Smooth muscle cell (in vitro differentiated cells): Measurements from ENCODE around the gene FRY. TPM values are rescaled to one million over a fixed set of nuclear protein-coding genes. Genes with fewer than 3 reads are reported as not detected.

Source experiments
- DNase-seq: peaks from one replicate; lab custom pipeline; 2025; ENCODE audit not compliant: unreplicated experiment; lab: John Stamatoyannopoulos, UW
- H2AFZ ChIP-seq: fragments of 200-600 bp; sonication (generic); 2 replicates; pipeline ENCODE4 v1.6.0; 2016; ENCODE audit warnings: antibody characterized with exemption, low read depth, mild to moderate bottlenecking
- H3F3A ChIP-seq: fragments of 200-600 bp; sonication (generic); 2 replicates; pipeline ENCODE4 v1.6.0; 2017; ENCODE audit warnings: antibody characterized with exemption, low read depth
- H3K27ac ChIP-seq: fragments of 200-600 bp; sonication (generic); 2 replicates; pipeline ENCODE4 v1.5.1; 2016; ENCODE audit warnings: low read depth, mild to moderate bottlenecking
- H3K27me3 ChIP-seq: fragments of 200-600 bp; sonication (generic); 2 replicates; pipeline ENCODE4 v1.6.1; 2016; ENCODE audit warnings: low read depth, mild to moderate bottlenecking
- H3K36me3 ChIP-seq: fragments of 200-600 bp; sonication (generic); 2 replicates; pipeline ENCODE4 v1.5.1; 2016; ENCODE audit warnings: low read depth
- H3K4me1 ChIP-seq: fragments of 200-600 bp; sonication (generic); 2 replicates; pipeline ENCODE4 v1.5.1; 2016; ENCODE audit warnings: low read depth
- H3K4me2 ChIP-seq: fragments of 200-600 bp; sonication (generic); 2 replicates; pipeline ENCODE4 v1.6.0; 2016; ENCODE audit warnings: mild to moderate bottlenecking
- H3K4me3 ChIP-seq: fragments of 200-600 bp; sonication (generic); 2 replicates; pipeline ENCODE4 v1.5.1; 2016; ENCODE audit warnings: mild to moderate bottlenecking
- H3K79me2 ChIP-seq: fragments of 200-600 bp; sonication (generic); 2 replicates; pipeline ENCODE4 v1.6.0; 2016; ENCODE audit warnings: low read depth, mild to moderate bottlenecking
- H3K9ac ChIP-seq: fragments of 200-600 bp; sonication (generic); 2 replicates; pipeline ENCODE4 v1.6.0; 2016; ENCODE audit warnings: low read depth
- H3K9me3 ChIP-seq: fragments of 200-600 bp; sonication (generic); replicated peaks from 2 replicates; pipeline ENCODE4 v1.5.1; 2016; ENCODE audit warnings: low read depth
- H4K20me1 ChIP-seq: fragments of 200-600 bp; sonication (generic); 2 replicates; pipeline ENCODE4 v1.6.0; 2016; ENCODE audit warnings: low read depth
- WGBS: methylation state at CpG from one replicate; pipeline ENCODE4 v1.1.7; 2016; ENCODE audit warnings: low lambda C conversion rate; 5-methylcytosine and 5-hydroxymethylcytosine counted together
- polyA plus RNA-seq: library from polyadenylated mRNA; unstranded; fragments of >200 nt; fragmentation: Nextera tagmentation; extraction: Ambion mirVana; gene quantifications from 2 replicates; pipeline ENCODE4 v1.2.1, GENCODE V29; 2016
- total RNA-seq: library from RNA; depleted of rRNA; stranded (reverse); fragments of >200 nt; gene quantifications from 2 replicates; pipeline ENCODE4 v1.2.3, GENCODE V29; 2014
- TF ChIP-seq, protein P1 (sequence below): fragments of 200-600 bp; sonication (generic); IDR thresholded peaks from 2 replicates; pipeline ENCODE4 v1.5.1; 2017; ENCODE audit warnings: borderline replicate concordance, mild to moderate bottlenecking, antibody characterized with exemption; ENCODE audit not compliant: insufficient read depth, poor library complexity, severe bottlenecking

The FRY gene
- total and polyA plus RNA-seq, 2 experiments from 2014 or later: 1.1 to 3.2 TPM

DNA sequence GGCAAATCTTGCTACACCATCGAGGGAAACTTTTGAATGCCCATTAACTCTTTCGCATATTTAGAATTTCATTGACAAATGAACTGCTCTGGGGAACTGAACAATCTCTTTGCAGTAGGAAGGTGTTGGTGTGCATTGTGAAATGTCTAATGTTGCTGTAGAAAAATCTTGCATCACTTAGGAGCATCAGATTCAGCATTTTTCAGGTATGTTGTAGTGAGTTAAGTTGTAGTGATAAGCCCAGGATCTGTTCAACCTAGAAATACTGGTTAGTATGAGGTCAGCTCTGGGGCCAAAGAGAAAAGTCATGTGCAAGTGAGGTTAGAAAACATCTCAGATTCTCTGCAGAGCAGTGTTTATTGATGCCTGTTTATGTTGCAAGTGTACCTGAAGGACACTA, 4.1 kb downstream of the FRY start:
- no peaks in the 10 kb centered on the region for H3K79me2 ChIP-seq
- H3F3A ChIP-seq: no peaks in the 10 kb centered on the region
- no peak overlapping the region for H2AFZ ChIP-seq
- no peak overlapping the region for H3K27ac ChIP-seq
- H4K20me1 ChIP-seq: no peaks in the 10 kb centered on the region
- H3K9ac ChIP-seq: no peak overlapping the region
- no peaks in the 10 kb centered on the region for H3K9me3 ChIP-seq
- DNase-seq: no peak
- WGBS: 87% methylated on average over 2 of the region's 2 CpGs
- H3K4me1 ChIP-seq: peaks cover under 1% of the 10 kb centered on the region
- no peak overlapping the region for H3K4me2 ChIP-seq
- TF ChIP-seq, protein P1, sequence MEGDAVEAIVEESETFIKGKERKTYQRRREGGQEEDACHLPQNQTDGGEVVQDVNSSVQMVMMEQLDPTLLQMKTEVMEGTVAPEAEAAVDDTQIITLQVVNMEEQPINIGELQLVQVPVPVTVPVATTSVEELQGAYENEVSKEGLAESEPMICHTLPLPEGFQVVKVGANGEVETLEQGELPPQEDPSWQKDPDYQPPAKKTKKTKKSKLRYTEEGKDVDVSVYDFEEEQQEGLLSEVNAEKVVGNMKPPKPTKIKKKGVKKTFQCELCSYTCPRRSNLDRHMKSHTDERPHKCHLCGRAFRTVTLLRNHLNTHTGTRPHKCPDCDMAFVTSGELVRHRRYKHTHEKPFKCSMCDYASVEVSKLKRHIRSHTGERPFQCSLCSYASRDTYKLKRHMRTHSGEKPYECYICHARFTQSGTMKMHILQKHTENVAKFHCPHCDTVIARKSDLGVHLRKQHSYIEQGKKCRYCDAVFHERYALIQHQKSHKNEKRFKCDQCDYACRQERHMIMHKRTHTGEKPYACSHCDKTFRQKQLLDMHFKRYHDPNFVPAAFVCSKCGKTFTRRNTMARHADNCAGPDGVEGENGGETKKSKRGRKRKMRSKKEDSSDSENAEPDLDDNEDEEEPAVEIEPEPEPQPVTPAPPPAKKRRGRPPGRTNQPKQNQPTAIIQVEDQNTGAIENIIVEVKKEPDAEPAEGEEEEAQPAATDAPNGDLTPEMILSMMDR: no peak
- no peaks in the 10 kb centered on the region for H3K36me3 ChIP-seq
- H3K4me3 ChIP-seq: no peak overlapping the region
- H3K27me3 ChIP-seq: peaks cover 11% of the 10 kb centered on the region

DNA sequence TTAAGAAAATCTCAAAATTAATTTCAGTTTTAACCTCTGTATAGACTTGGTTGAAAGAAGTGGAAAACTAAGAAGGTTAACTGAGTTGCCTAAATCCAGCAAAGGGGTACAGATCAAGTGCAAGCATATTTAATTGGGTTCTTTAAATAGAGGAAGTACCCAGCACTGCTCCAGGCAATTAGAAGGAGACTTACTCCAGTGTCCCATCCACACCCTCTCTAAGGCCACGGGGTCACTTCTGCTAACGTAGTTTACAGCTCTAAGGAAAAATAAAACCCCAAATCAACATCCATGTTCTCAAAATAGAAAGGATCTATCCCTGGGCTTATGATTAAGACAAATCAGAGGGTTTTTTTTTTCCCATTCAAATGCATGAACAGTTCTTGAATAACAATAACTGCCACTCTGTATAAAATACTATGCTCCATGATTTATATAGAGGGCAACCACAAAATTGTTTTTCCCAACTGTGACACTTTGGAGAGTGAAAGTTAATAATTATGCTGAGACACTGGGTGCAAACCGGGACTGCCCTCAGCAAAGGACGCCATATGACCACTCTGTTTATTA, 4.6 kb downstream of the FRY start:
- Histone ChIP-seq H2AFZ (no peak overlapping the region), H3K4me1 (no peaks in the 10 kb centered on the region), H4K20me1 (no peaks in the 10 kb centered on the region), H3K36me3 (no peaks in the 10 kb centered on the region), H3F3A (no peaks in the 10 kb centered on the region), H3K27ac (no peak overlapping the region), H3K27me3 (peaks cover 11% of the 10 kb centered on the region), H3K4me2 (no peak overlapping the region), H3K4me3 (no peak overlapping the region), H3K9me3 (no peaks in the 10 kb centered on the region), H3K9ac (no peak overlapping the region), H3K79me2 (no peaks in the 10 kb centered on the region)
- 85% methylated on average over 4 of the region's 4 CpGs for WGBS
- no peak for DNase-seq
- TF ChIP-seq, protein P1: no peak

DNA sequence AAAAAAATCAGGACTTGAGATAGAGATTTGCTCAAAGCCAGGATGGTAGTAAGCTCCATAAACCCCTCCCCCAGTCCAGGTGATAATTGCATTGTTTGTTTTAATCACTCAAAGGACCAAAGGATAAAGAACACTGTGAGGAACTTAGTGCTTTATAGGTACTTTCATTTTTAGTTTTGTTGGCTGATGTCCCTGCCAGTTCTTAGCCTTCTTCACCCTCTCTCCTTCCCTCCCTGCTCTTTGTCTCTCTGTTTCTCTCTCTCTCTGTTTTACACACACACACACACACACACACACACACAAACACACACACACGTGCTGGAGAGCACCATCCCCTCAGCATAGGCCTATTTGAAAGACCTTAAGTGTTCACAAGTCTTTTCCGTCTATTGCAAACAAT, 5.2 kb downstream of the FRY start:
- TF ChIP-seq, protein P1: no peak
- WGBS: 74% methylated on average over 2 of the region's 2 CpGs

DNA sequence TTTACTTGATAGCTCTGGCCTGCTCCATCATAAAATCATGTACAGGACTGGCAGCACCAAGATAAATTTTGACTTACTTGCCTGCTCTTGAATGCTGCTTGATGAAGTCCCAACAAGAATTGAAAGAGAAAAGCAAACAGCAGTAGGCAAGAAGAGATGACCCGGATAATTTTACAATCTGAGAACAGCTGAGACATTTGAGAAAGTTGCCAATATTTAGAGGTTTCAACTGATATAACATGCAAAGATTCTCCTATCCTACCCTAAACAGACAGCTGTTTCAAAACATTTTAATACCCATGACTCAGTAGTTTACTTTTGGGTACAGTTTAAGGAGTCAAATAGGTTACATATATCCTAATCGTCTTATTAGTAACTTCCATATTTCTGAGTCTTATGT, 5.9 kb downstream of the FRY start:
- Histone ChIP-seq H3K4me1 (no peaks in the 10 kb centered on the region), H2AFZ (no peak overlapping the region), H3K4me3 (no peak overlapping the region), H3K9me3 (no peaks in the 10 kb centered on the region), H3K79me2 (no peaks in the 10 kb centered on the region), H3K27me3 (peaks cover 4% of the 10 kb centered on the region), H3K36me3 (no peaks in the 10 kb centered on the region), H3F3A (no peaks in the 10 kb centered on the region), H3K4me2 (no peak overlapping the region), H3K9ac (no peak overlapping the region), H4K20me1 (no peaks in the 10 kb centered on the region), H3K27ac (no peak overlapping the region)
- no peak for DNase-seq
- TF ChIP-seq, protein P1: no peak
- 74% methylated on average over 2 of the region's 2 CpGs for WGBS

More for the DNA sequence above, 5.2 kb downstream of the FRY start:
- no peak overlapping the region for H3K9ac ChIP-seq
- no peaks in the 10 kb centered on the region for H4K20me1 ChIP-seq
- no peak for DNase-seq
- no peak overlapping the region for H3K4me2 ChIP-seq
- peaks cover 11% of the 10 kb centered on the region for H3K27me3 ChIP-seq
- H3K79me2 ChIP-seq: no peaks in the 10 kb centered on the region
- H3F3A ChIP-seq: no peaks in the 10 kb centered on the region
- H3K27ac ChIP-seq: no peak overlapping the region
- H2AFZ ChIP-seq: no peak overlapping the region
- H3K4me3 ChIP-seq: no peak overlapping the region
- no peaks in the 10 kb centered on the region for H3K36me3 ChIP-seq
- H3K9me3 ChIP-seq: no peaks in the 10 kb centered on the region
- no peaks in the 10 kb centered on the region for H3K4me1 ChIP-seq
